Trophoblast cell (in vitro differentiated cells and primary cell): ENCODE measurements around the gene ACYP2.

Experiments used
- DNase-seq, 2 donors: peaks; one replicate each; pipeline ENCODE4 v3.0.0-alpha.2; 2016
- H2AFZ ChIP-seq: 2 replicates; pipeline ENCODE4 v1.6.1; 2013; ENCODE audit warnings: low read length, moderate library complexity, mild to moderate bottlenecking; ENCODE audit not compliant: insufficient read depth, poor library complexity
- H2AK5ac ChIP-seq: 2 replicates; pipeline ENCODE4 v1.6.1; 2013; ENCODE audit warnings: mild to moderate bottlenecking, low read length
- H2BK120ac ChIP-seq: 2 replicates; pipeline ENCODE4 v1.6.1; 2013; ENCODE audit warnings: low read length, mild to moderate bottlenecking, moderate library complexity; ENCODE audit not compliant: insufficient read depth, poor library complexity
- H2BK12ac ChIP-seq: 2 replicates; pipeline ENCODE4 v1.6.1; 2013; ENCODE audit warnings: mild to moderate bottlenecking, low read length, moderate library complexity
- H2BK5ac ChIP-seq: 2 replicates; pipeline ENCODE4 v1.6.1; 2013; ENCODE audit warnings: low read length, low read depth, moderate library complexity, mild to moderate bottlenecking; ENCODE audit not compliant: poor library complexity
- H3K14ac ChIP-seq: 2 replicates; pipeline ENCODE4 v1.6.1; 2013; ENCODE audit warnings: mild to moderate bottlenecking, low read length
- H3K18ac ChIP-seq: 2 replicates; pipeline ENCODE4 v1.6.1; 2013; ENCODE audit warnings: mild to moderate bottlenecking, low read length
- H3K23ac ChIP-seq: 2 replicates; pipeline ENCODE4 v1.6.1; 2013; ENCODE audit warnings: low read length
- H3K27ac ChIP-seq: 2 replicates; pipeline ENCODE4 v1.5.1; 2013; ENCODE audit warnings: low read depth, mild to moderate bottlenecking, inconsistent platforms, low read length, moderate library complexity
- H3K27me3 ChIP-seq: 2 replicates; pipeline ENCODE4 v1.6.1; 2013; ENCODE audit warnings: inconsistent platforms, mild to moderate bottlenecking, low read length, moderate library complexity; ENCODE audit not compliant: insufficient read depth
- H3K36me3 ChIP-seq, 2 experiments: 1 replicate in 1 of 2; 2 replicates in 1 of 2; pipeline ENCODE4 v1.6.1; 2013; ENCODE audit warnings: low read length in 2 of 2, mild to moderate bottlenecking in 2 of 2, moderate library complexity in 1 of 2; ENCODE audit not compliant: insufficient read depth in 2 of 2, control insufficient read depth in 1 of 2
- H3K4ac ChIP-seq: 2 replicates; pipeline ENCODE4 v1.6.1; 2013; ENCODE audit warnings: low read depth, mild to moderate bottlenecking, low read length, moderate library complexity
- H3K4me1 ChIP-seq, 2 experiments: 1 replicate in 1 of 2; 2 replicates in 1 of 2; pipeline ENCODE4 v1.6.1; 2013; ENCODE audit warnings: low read length in 2 of 2, mild to moderate bottlenecking in 2 of 2, moderate library complexity in 1 of 2; ENCODE audit not compliant: insufficient read depth in 2 of 2, control insufficient read depth in 1 of 2
- H3K4me2 ChIP-seq: 2 replicates; pipeline ENCODE4 v1.6.1; 2013; ENCODE audit warnings: inconsistent platforms, mild to moderate bottlenecking, low read length, moderate library complexity
- H3K4me3 ChIP-seq: 2 replicates; pipeline ENCODE4 v1.5.1; 2013; ENCODE audit warnings: mild to moderate bottlenecking, low read depth, low read length, inconsistent platforms
- H3K79me1 ChIP-seq: one replicate; pipeline ENCODE4 v1.6.1; 2013; ENCODE audit warnings: low read length
- H3K79me2 ChIP-seq: 2 replicates; pipeline ENCODE4 v1.6.1; 2013; ENCODE audit warnings: low read length, mild to moderate bottlenecking; ENCODE audit not compliant: control insufficient read depth, insufficient read depth, poor library complexity
- H3K9ac ChIP-seq: 2 replicates; pipeline ENCODE4 v1.6.1; 2013; ENCODE audit warnings: mild to moderate bottlenecking, low read length
- H3K9me3 ChIP-seq: 2 replicates; pipeline ENCODE4 v1.6.1; 2013; ENCODE audit warnings: low read depth, mild to moderate bottlenecking, control low read depth, inconsistent platforms, low read length; ENCODE audit not compliant: insufficient read depth
- H4K12ac ChIP-seq: 2 replicates; pipeline ENCODE4 v1.6.1; 2013; ENCODE audit warnings: low read depth, mild to moderate bottlenecking, low read length, moderate library complexity
- H4K8ac ChIP-seq: 2 replicates; pipeline ENCODE4 v1.6.1; 2013; ENCODE audit warnings: low read depth, mild to moderate bottlenecking, low read length, moderate library complexity
- H4K91ac ChIP-seq: one replicate; pipeline ENCODE4 v1.6.1; 2013; ENCODE audit warnings: low read depth, mild to moderate bottlenecking, low read length, moderate library complexity
- WGBS: extraction: QIAGEN DNeasy Blood & Tissue Kit; methylation state at CpG from one replicate; pipeline ENCODE4 v1.1.7; 2013; ENCODE audit warnings: missing lambda C conversion rate; ENCODE audit not compliant: insufficient read length, insufficient coverage; ENCODE audit errors: extremely low coverage; 5-methylcytosine and 5-hydroxymethylcytosine counted together

ACYP2 gene

GRCh38 chr2:54084600-54084999 lies 30.8 kb upstream of the ACYP2 start:
- Histone ChIP-seq H3K23ac (no peak overlapping the region), H3K4ac (no peak overlapping the region), H2BK5ac (no peak overlapping the region), H3K4me2 (no peak overlapping the region), H3K27ac (no peak overlapping the region), H4K12ac (no peak overlapping the region), H3K79me1 (no peaks in the 10 kb centered on the region), H4K8ac (no peak overlapping the region), H2AK5ac (no peak overlapping the region), H3K79me2 (no peaks in the 10 kb centered on the region), H3K9me3 (peaks cover 3% of the 10 kb centered on the region), H2BK12ac (no peak overlapping the region), H2BK120ac (no peak overlapping the region), H3K18ac (no peak overlapping the region), H4K91ac (no peak overlapping the region), H2AFZ (no peak overlapping the region), H3K4me3 (no peak overlapping the region), H3K9ac (no peak overlapping the region), H3K14ac (no peak overlapping the region), H3K36me3 (no peaks in the 10 kb centered on the region), H3K4me1 (peaks cover 0 to 4% of the 10 kb centered on the region in 2 experiments), H3K27me3 (no peaks in the 10 kb centered on the region)
- DNase-seq = no peak
- 100% methylated on average over 1 of the region's 3 CpGs for WGBS

GRCh38 chr2:54085069-54085468 lies 30.3 kb upstream of the ACYP2 start:
- Histone ChIP-seq H3K4me1 (peaks cover 0 to 4% of the 10 kb centered on the region in 2 experiments), H3K79me2 (no peaks in the 10 kb centered on the region), H2AK5ac (no peak overlapping the region), H3K79me1 (no peaks in the 10 kb centered on the region), H3K23ac (no peak overlapping the region), H3K4me3 (no peak overlapping the region), H4K8ac (no peak overlapping the region), H3K27me3 (no peaks in the 10 kb centered on the region), H2AFZ (no peak overlapping the region), H3K14ac (no peak overlapping the region), H3K4ac (no peak overlapping the region), H3K9me3 (peaks cover 3% of the 10 kb centered on the region), H3K36me3 (no peaks in the 10 kb centered on the region), H3K18ac (no peak overlapping the region), H4K12ac (no peak overlapping the region), H3K9ac (no peak overlapping the region), H2BK120ac (no peak overlapping the region), H3K4me2 (no peak overlapping the region), H4K91ac (no peak overlapping the region), H2BK12ac (no peak overlapping the region), H2BK5ac (no peak overlapping the region), H3K27ac (no peak overlapping the region)
- WGBS = no CpG with 5 or more reads among the region's 10 CpGs
- no peak for DNase-seq

GRCh38 chr2:54086157-54086556 lies 29.3 kb upstream of the ACYP2 start:
- no peak overlapping the region for H2AK5ac ChIP-seq
- peaks cover 3% of the 10 kb centered on the region for H3K9me3 ChIP-seq
- H4K91ac ChIP-seq = no peak overlapping the region
- H3K79me1 ChIP-seq = no peaks in the 10 kb centered on the region
- no peak for DNase-seq
- H2BK120ac ChIP-seq = no peak overlapping the region
- H3K14ac ChIP-seq = no peak overlapping the region
- H2BK5ac ChIP-seq = no peak overlapping the region
- no peak overlapping the region for H4K8ac ChIP-seq
- H2BK12ac ChIP-seq = no peak overlapping the region
- no peaks in the 10 kb centered on the region for H3K27me3 ChIP-seq
- peaks cover 0 to 4% of the 10 kb centered on the region in 2 experiments for H3K4me1 ChIP-seq
- no peak overlapping the region for H3K27ac ChIP-seq
- H3K4ac ChIP-seq = no peak overlapping the region
- no peak overlapping the region for H3K4me3 ChIP-seq
- H3K18ac ChIP-seq = no peak overlapping the region
- no peaks in the 10 kb centered on the region for H3K36me3 ChIP-seq
- no CpG with 5 or more reads among the region's 2 CpGs for WGBS
- H3K9ac ChIP-seq = no peak overlapping the region
- H3K4me2 ChIP-seq = no peak overlapping the region
- no peaks in the 10 kb centered on the region for H3K79me2 ChIP-seq
- H3K23ac ChIP-seq = no peak overlapping the region
- H2AFZ ChIP-seq = no peak overlapping the region
- no peak overlapping the region for H4K12ac ChIP-seq

- no peak overlapping the region for H3K23ac ChIP-seq
- DNase-seq = no peak
- no peak overlapping the region for H2AK5ac ChIP-seq
- H4K8ac ChIP-seq = no peak overlapping the region
- no CpG with 5 or more reads among the region's 5 CpGs for WGBS
- no peak overlapping the region for H2BK120ac ChIP-seq
- H3K9me3 ChIP-seq = peaks cover 3% of the 10 kb centered on the region
- peaks cover 0 to 4% of the 10 kb centered on the region in 2 experiments for H3K4me1 ChIP-seq
- H3K27me3 ChIP-seq = no peaks in the 10 kb centered on the region
- H3K14ac ChIP-seq = no peak overlapping the region
- no peak overlapping the region for H3K27ac ChIP-seq
- no peaks in the 10 kb centered on the region for H3K79me2 ChIP-seq
- no peak overlapping the region for H2BK12ac ChIP-seq
- H3K18ac ChIP-seq = no peak overlapping the region
- H3K36me3 ChIP-seq = no peaks in the 10 kb centered on the region
- no peak overlapping the region for H2BK5ac ChIP-seq
- H3K79me1 ChIP-seq = no peaks in the 10 kb centered on the region
- H3K4ac ChIP-seq = no peak overlapping the region
- no peak overlapping the region for H3K4me2 ChIP-seq
- H3K4me3 ChIP-seq = no peak overlapping the region
- no peak overlapping the region for H2AFZ ChIP-seq
- no peak overlapping the region for H4K91ac ChIP-seq
- H4K12ac ChIP-seq = no peak overlapping the region
- no peak overlapping the region for H3K9ac ChIP-seq
Observed at GRCh38 chr2:54088191-54088634, 27.2 kb upstream of the ACYP2 start.
